NT2/D1 (cell line): Measurements from ENCODE around the gene NOSIP.

ENCODE experiments used
- SUZ12 ChIP-seq: IDR thresholded peaks from 2 replicates; pipeline ENCODE4 v1.6.1; 2011; ENCODE audit not compliant: insufficient read length, insufficient read depth; ENCODE audit errors: extremely low read depth
- ZNF274 ChIP-seq: IDR thresholded peaks from 2 replicates; pipeline ENCODE4 v1.6.1; 2011; ENCODE audit warnings: mild to moderate bottlenecking, low read depth, low read length

GRCh38 chr19:49543032-49543431 lies 37.3 kb downstream of the NOSIP start:
- no peak for TF ChIP-seq ZNF274
- no peak for TF ChIP-seq SUZ12
